PC-9 (cell line): Measurements from ENCODE around the gene RXYLT1. TPM values are rescaled to one million over a fixed set of nuclear protein-coding genes. Genes with fewer than 3 reads are reported as not detected.

ENCODE experiments used
- BruUV-seq: library from RNA; stranded (reverse); fragments of 400-500 nt; replicated peaks from 2 replicates; lab custom pipeline; 2021; lab: Mats Ljungman, UMichigan
- CTCF ChIA-PET: fragments of 300-600 bp; sonication (Branson Sonifier 250); formaldehyde crosslinking; loops from one replicate; lab custom pipeline; 2022; ENCODE audit warnings: antibody characterized with exemption; lab: Charles Lee
- POLR2A ChIA-PET: fragments of 300-600 bp; sonication (Branson Sonifier 250); formaldehyde crosslinking; loops from one replicate; lab custom pipeline; 2022; ENCODE audit warnings: antibody characterized with exemption; ENCODE audit not compliant: unreplicated experiment; lab: Charles Lee
- DNase-seq, 2 experiments: peaks; one replicate each; pipeline versions ENCODE4 v3.0.0 to v3.0.0-alpha.2; 2015 to 2022; ENCODE audit warnings: mixed read lengths in 1 of 2
- H2AFZ ChIP-seq: fragments of 200-600 bp; sonication (generic); 2 replicates; pipeline ENCODE4 v1.8.1; 2017; ENCODE audit warnings: antibody characterized with exemption
- H3F3A ChIP-seq: fragments of 200-600 bp; sonication (generic); 2 replicates; pipeline ENCODE4 v1.8.1; 2017; ENCODE audit warnings: antibody characterized with exemption, mild to moderate bottlenecking, low read depth; ENCODE audit not compliant: insufficient read depth
- H3K27ac ChIP-seq: fragments of 200-600 bp; sonication (generic); 2 replicates; pipeline ENCODE4 v1.6.1; 2016; ENCODE audit warnings: mixed run types
- H3K27me3 ChIP-seq: fragments of 200-600 bp; sonication (generic); 2 replicates; pipeline ENCODE4 v1.6.1; 2016; ENCODE audit warnings: low read depth, mixed run types; ENCODE audit not compliant: insufficient read depth
- H3K36me3 ChIP-seq: fragments of 200-600 bp; sonication (generic); 2 replicates; pipeline ENCODE4 v1.6.1; 2016; ENCODE audit warnings: low read depth, mixed run types
- H3K4me1 ChIP-seq: fragments of 200-600 bp; sonication (generic); replicated peaks from 2 replicates; pipeline ENCODE4 v1.6.1; 2016; ENCODE audit warnings: mixed run types; ENCODE audit not compliant: insufficient read depth
- H3K4me2 ChIP-seq: fragments of 200-600 bp; sonication (generic); 2 replicates; pipeline ENCODE4 v1.6.1; 2017; ENCODE audit warnings: mixed run types
- H3K4me3 ChIP-seq: fragments of 200-600 bp; sonication (generic); 2 replicates; pipeline ENCODE4 v1.6.1; 2016; ENCODE audit warnings: mixed run types
- H3K79me2 ChIP-seq: fragments of 200-600 bp; sonication (generic); 2 replicates; pipeline ENCODE4 v1.6.1; 2017; ENCODE audit warnings: low read depth, mixed run types
- H3K9me2 ChIP-seq: fragments of 200-600 bp; sonication (generic); 2 replicates; pipeline ENCODE4 v1.8.1; 2017; ENCODE audit warnings: mild to moderate bottlenecking; ENCODE audit not compliant: insufficient read depth
- H3K9me3 ChIP-seq: fragments of 200-600 bp; sonication (generic); 2 replicates; pipeline ENCODE4 v1.8.1; 2016; ENCODE audit warnings: low read depth; ENCODE audit not compliant: insufficient read depth
- H4K20me1 ChIP-seq: fragments of 200-600 bp; sonication (generic); 2 replicates; pipeline ENCODE4 v1.8.1; 2017; ENCODE audit not compliant: insufficient read depth
- CTCF ChIP-seq: fragments of 200-600 bp; sonication (generic); conservative IDR thresholded peaks from 2 replicates; pipeline ENCODE4 v1.6.1; 2017; ENCODE audit warnings: mixed run types, antibody characterized with exemption, mild to moderate bottlenecking, moderate library complexity
- EZH2 ChIP-seq: fragments of 200-600 bp; sonication (generic); IDR thresholded peaks from 2 replicates; pipeline ENCODE4 v1.8.0; 2017; ENCODE audit warnings: antibody characterized with exemption, low read depth
- intact Hi-C: fragments of 100-400 bp; cut with micrococcal nuclease; formaldehyde crosslinking; loops from one replicate; pipeline ENCODE4 v1.10.0; 2022; ENCODE audit not compliant: unreplicated experiment
- total RNA-seq: library from RNA; stranded (reverse); gene quantifications from 2 replicates; pipeline ENCODE4 v1.2.3, GENCODE V29; 2021

The RXYLT1 gene
- total RNA-seq, 1 experiment from 2014 or later = 12.2 TPM

GRCh38 chr12:63782466-63782865, 2.8 kb downstream of the RXYLT1 start:
- TF ChIP-seq CTCF (no peak), EZH2 (no peak)
- BruUV-seq = no TSS peak
- no peaks in the 10 kb centered on the region for H4K20me1 ChIP-seq
- H3K9me3 ChIP-seq = no peaks in the 10 kb centered on the region
- no peaks in the 10 kb centered on the region for H3F3A ChIP-seq
- H3K4me2 ChIP-seq = no peak overlapping the region
- intact Hi-C loops = no loop called here
- H3K79me2 ChIP-seq = peaks cover 17% of the 10 kb centered on the region
- no peak for DNase-seq
- ChIA-PET CTCF (no interaction called here), POLR2A (interaction anchor here (0.6 kb wide), 1 partner anchor 485 kb away, joined by 8 read pairs; no protein-coding TSS in a partner anchor)
- no peak overlapping the region for H3K4me3 ChIP-seq
- H3K36me3 ChIP-seq = peaks cover 19% of the 10 kb centered on the region
- H3K9me2 ChIP-seq = no peaks in the 10 kb centered on the region
- H2AFZ ChIP-seq = no peak overlapping the region
- H3K4me1 ChIP-seq = peaks cover 13% of the 10 kb centered on the region
- H3K27me3 ChIP-seq = no peaks in the 10 kb centered on the region
- H3K27ac ChIP-seq = no peak overlapping the region

GRCh38 chr12:63787306-63787705, 7.6 kb downstream of the RXYLT1 start:
- Histone ChIP-seq H3K27me3 (no peaks in the 10 kb centered on the region), H3K9me2 (no peaks in the 10 kb centered on the region), H3K27ac (no peak overlapping the region), H3K4me3 (no peak overlapping the region), H4K20me1 (no peaks in the 10 kb centered on the region), H3K9me3 (no peaks in the 10 kb centered on the region), H3K36me3 (peaks cover 12% of the 10 kb centered on the region; the same call in 1 of the 2 replicates), H3F3A (no peaks in the 10 kb centered on the region), H3K79me2 (no peaks in the 10 kb centered on the region), H3K4me2 (no peak overlapping the region), H3K4me1 (no peaks in the 10 kb centered on the region), H2AFZ (no peak overlapping the region)
- CTCF ChIA-PET = no interaction called here
- intact Hi-C loops = no loop called here
- DNase-seq = no peak
- POLR2A ChIA-PET = no interaction called here
- TF ChIP-seq EZH2 (no peak), CTCF (no peak)
- BruUV-seq = no TSS peak

GRCh38 chr12:63790608-63790945, 10.9 kb downstream of the RXYLT1 start:
- POLR2A ChIA-PET = no interaction called here
- CTCF ChIA-PET = no interaction called here
- Histone ChIP-seq H4K20me1 (no peaks in the 10 kb centered on the region), H3K4me3 (no peak overlapping the region), H3K9me3 (no peaks in the 10 kb centered on the region), H3K27me3 (no peaks in the 10 kb centered on the region), H3K36me3 (peaks cover 5% of the 10 kb centered on the region; the same call in 1 of the 2 replicates), H3K4me1 (no peaks in the 10 kb centered on the region), H3K79me2 (no peaks in the 10 kb centered on the region), H2AFZ (no peak overlapping the region), H3K9me2 (no peaks in the 10 kb centered on the region), H3K27ac (no peak overlapping the region), H3F3A (no peaks in the 10 kb centered on the region), H3K4me2 (no peak overlapping the region)
- no TSS peak for BruUV-seq
- intact Hi-C loops = no loop called here
- TF ChIP-seq CTCF (no peak), EZH2 (no peak)
- no peak for DNase-seq
